ENCODE results near the gene RTP3. TPM values are rescaled to one million over a fixed set of nuclear protein-coding genes. Genes with fewer than 3 reads are reported as not detected.
A peak's percentile ranks its signal among the peaks of the same experiment; 100 is the strongest.

Gene RTP3
- total and polyA plus RNA-seq, 4 donors, result not detected

GRCh38 chr3:46501702-46502101, 3.9 kb downstream of the RTP3 start:
- 85 to 87% methylated on average over 4 of the region's 4 CpGs for WGBS, 2 donors
- Histone ChIP-seq H3K27ac (ENCODE audit: low read depth in 1 of 2, low read length in 1 of 2) (no peak overlapping the region), H3K27me3 (ENCODE audit: control insufficient read depth in 3 of 3, insufficient read depth in 3 of 3, low read length in 2 of 3) (no peaks in the 10 kb centered on the region), H3K4me3 (no peak overlapping the region), H3K9ac (ENCODE audit: insufficient read depth in 1 of 2, low read length in 2 of 2) (no peak overlapping the region), H3K36me3 (ENCODE audit: control insufficient read depth in 4 of 4, insufficient read depth in 4 of 4, low read length in 4 of 4) (no peaks in the 10 kb centered on the region), H3K9me3 (ENCODE audit: control insufficient read depth in 4 of 4, insufficient read depth in 3 of 4, low read length in 3 of 4) (no peaks in the 10 kb centered on the region), H3K4me1 (ENCODE audit: control insufficient read depth in 5 of 5, insufficient read depth in 5 of 5, low read length in 5 of 5) (peaks cover 0 to 5% (median 0%) of the 10 kb centered on the region in 5 donors)
- TF ChIP-seq, protein P1, sequence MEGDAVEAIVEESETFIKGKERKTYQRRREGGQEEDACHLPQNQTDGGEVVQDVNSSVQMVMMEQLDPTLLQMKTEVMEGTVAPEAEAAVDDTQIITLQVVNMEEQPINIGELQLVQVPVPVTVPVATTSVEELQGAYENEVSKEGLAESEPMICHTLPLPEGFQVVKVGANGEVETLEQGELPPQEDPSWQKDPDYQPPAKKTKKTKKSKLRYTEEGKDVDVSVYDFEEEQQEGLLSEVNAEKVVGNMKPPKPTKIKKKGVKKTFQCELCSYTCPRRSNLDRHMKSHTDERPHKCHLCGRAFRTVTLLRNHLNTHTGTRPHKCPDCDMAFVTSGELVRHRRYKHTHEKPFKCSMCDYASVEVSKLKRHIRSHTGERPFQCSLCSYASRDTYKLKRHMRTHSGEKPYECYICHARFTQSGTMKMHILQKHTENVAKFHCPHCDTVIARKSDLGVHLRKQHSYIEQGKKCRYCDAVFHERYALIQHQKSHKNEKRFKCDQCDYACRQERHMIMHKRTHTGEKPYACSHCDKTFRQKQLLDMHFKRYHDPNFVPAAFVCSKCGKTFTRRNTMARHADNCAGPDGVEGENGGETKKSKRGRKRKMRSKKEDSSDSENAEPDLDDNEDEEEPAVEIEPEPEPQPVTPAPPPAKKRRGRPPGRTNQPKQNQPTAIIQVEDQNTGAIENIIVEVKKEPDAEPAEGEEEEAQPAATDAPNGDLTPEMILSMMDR (IDR thresholded peaks at IDR 0.05; ENCODE audit: control extremely low read depth, extremely low read depth), result no peak
- DNase-seq (no peak), ATAC-seq (ENCODE audit: insufficient read depth, low FRiP score) (no peak)

DNA sequence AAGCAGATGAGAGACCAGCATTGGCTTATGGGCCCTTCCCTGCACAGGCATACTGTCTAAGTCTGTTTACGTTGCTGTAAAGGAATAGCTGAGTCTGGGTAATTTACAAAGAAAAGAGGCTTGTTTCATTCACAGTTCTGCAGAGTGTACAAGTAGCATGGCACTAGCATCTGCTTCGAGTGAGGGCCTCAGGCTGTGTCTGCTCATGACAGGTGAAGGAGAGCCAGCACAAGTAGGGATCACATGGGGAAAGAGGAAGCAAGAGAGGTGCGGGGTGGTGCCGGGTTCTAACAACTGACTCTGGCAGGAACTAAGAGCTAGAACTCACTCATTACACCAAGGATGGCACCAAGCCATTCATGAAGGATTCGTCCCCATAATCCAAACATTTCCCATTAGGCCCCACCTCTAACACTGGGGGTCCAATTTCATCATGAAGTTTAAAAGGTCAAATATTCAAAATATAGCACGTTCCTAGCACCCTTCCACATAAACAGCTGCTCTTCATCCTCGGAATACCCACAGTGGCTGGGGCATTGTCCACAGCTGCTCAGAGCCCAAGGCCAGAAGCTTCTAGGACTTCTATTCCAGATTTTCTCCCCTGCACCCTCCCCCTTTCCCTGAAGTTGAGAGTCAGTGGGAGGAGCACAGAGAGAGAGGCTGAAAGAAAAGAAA, 5.6 kb downstream of the RTP3 start:
- 68% methylated on average over 7 of the region's 7 CpGs for WGBS, 2 donors
- DNase-seq (peak; percentile 19 to 50 (median 28)), ATAC-seq (ENCODE audit: insufficient read depth, low FRiP score) (no peak)
- H3K27ac ChIP-seq (ENCODE audit: low read depth in 1 of 2, low read length in 1 of 2), result no peak overlapping the region
- H3K4me1 ChIP-seq (ENCODE audit: control insufficient read depth in 5 of 5, insufficient read depth in 5 of 5, low read length in 5 of 5), result peaks cover 0 to 3% (median 0%) of the 10 kb centered on the region in 5 donors
- no peaks in the 10 kb centered on the region for H3K36me3 ChIP-seq (ENCODE audit: control insufficient read depth in 4 of 4, insufficient read depth in 4 of 4, low read length in 4 of 4)
- no peak overlapping the region for H3K4me3 ChIP-seq
- H3K9me3 ChIP-seq (ENCODE audit: control insufficient read depth in 4 of 4, insufficient read depth in 3 of 4, low read length in 3 of 4), result peaks cover 0 to 2% (median 0%) of the 10 kb centered on the region in 4 donors
- TF ChIP-seq, protein P1 (IDR thresholded peaks at IDR 0.05; ENCODE audit: control extremely low read depth, extremely low read depth), result no peak
- no peaks in the 10 kb centered on the region for H3K27me3 ChIP-seq (ENCODE audit: control insufficient read depth in 3 of 3, insufficient read depth in 3 of 3, low read length in 2 of 3)
- H3K9ac ChIP-seq (ENCODE audit: insufficient read depth in 1 of 2, low read length in 2 of 2), result no peak overlapping the region

DNA sequence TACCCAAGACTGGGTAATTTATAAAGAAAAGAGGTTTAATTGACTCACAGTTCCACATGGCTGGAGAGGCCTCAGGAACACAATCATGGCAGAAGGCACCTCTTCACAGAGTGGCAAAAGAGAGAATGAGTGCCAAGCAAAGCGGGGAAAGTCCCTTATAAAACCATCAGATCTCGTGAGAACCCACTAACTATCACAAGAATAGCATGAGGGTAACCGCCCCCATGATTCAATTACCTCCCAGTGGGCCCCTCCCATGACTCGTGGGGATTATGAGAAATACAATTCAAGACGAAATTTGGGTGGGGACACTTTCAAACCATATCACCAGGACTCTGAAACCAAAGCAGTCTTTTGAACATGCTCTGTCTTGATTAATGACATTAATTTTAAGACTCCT, 7.0 kb downstream of the RTP3 start:
- no peak for ATAC-seq (ENCODE audit: insufficient read depth, low FRiP score)
- TF ChIP-seq, protein P1 (IDR thresholded peaks at IDR 0.05; ENCODE audit: control extremely low read depth, extremely low read depth), result no peak
- Histone ChIP-seq H3K4me1 (ENCODE audit: control insufficient read depth in 5 of 5, insufficient read depth in 5 of 5, low read length in 5 of 5) (peaks cover 0 to 3% (median 0%) of the 10 kb centered on the region in 5 donors), H3K9ac (ENCODE audit: insufficient read depth in 1 of 2, low read length in 2 of 2) (no peak overlapping the region), H3K9me3 (ENCODE audit: control insufficient read depth in 4 of 4, insufficient read depth in 3 of 4, low read length in 3 of 4) (peaks cover 0 to 2% (median 0%) of the 10 kb centered on the region in 4 donors), H3K27me3 (ENCODE audit: control insufficient read depth in 3 of 3, insufficient read depth in 3 of 3, low read length in 2 of 3) (no peaks in the 10 kb centered on the region), H3K4me3 (no peak overlapping the region), H3K36me3 (ENCODE audit: control insufficient read depth in 4 of 4, insufficient read depth in 4 of 4, low read length in 4 of 4) (no peaks in the 10 kb centered on the region), H3K27ac (ENCODE audit: low read depth in 1 of 2, low read length in 1 of 2) (no peak overlapping the region)
- no peak for DNase-seq
- 87 to 92% methylated on average over 5 of the region's 5 CpGs for WGBS, 2 donors
